PC-3 (cell line): ENCODE data around the gene CPNE7. TPM values are rescaled to one million over a fixed set of nuclear protein-coding genes. Genes with fewer than 3 reads are reported as not detected.

ENCODE experiments used
- ATAC-seq: fragments of 200-7000 bp; cut with Tn5 transposase; 2 replicates; pipeline ENCODE4 v1.9.1; 2020; ENCODE audit warnings: mild to moderate bottlenecking, moderate library complexity
- BruUV-seq: library from RNA; stranded (reverse); fragments of 400-500 nt; replicated peaks from 2 replicates; lab custom pipeline; 2021; lab: Mats Ljungman, UMichigan
- CTCF ChIA-PET: fragments of 300-600 bp; sonication (Branson Sonifier 250); formaldehyde crosslinking; loops from one replicate; lab custom pipeline; 2022; ENCODE audit warnings: antibody characterized with exemption; lab: Charles Lee
- POLR2A ChIA-PET: fragments of 300-600 bp; sonication (Branson Sonifier 250); formaldehyde crosslinking; loops from one replicate; lab custom pipeline; 2022; ENCODE audit warnings: antibody characterized with exemption; ENCODE audit not compliant: unreplicated experiment; lab: Charles Lee
- DNase-seq: peaks from one replicate; pipeline ENCODE4 v3.0.0-alpha.2; 2015
- H2AFZ ChIP-seq: fragments of 300-600 bp; sonication (generic); 2 replicates; pipeline ENCODE4 v1.6.0; 2016; ENCODE audit warnings: antibody characterized with exemption, low read length
- H3F3A ChIP-seq: fragments of 300-600 bp; sonication (generic); one replicate; pipeline ENCODE4 v1.6.0; 2017; ENCODE audit warnings: antibody characterized with exemption, low read length, control low read depth, mild to moderate bottlenecking; ENCODE audit not compliant: unreplicated experiment
- H3K27ac ChIP-seq: fragments of 300-600 bp; sonication (generic); 2 replicates; pipeline ENCODE4 v1.5.1; 2016; ENCODE audit warnings: mild to moderate bottlenecking, low read length
- H3K27me3 ChIP-seq: fragments of 300-600 bp; sonication (generic); 2 replicates; pipeline ENCODE4 v1.6.1; 2016; ENCODE audit warnings: low read length, mixed read lengths
- H3K36me3 ChIP-seq: fragments of 300-600 bp; sonication (generic); 2 replicates; pipeline ENCODE4 v1.6.1; 2016; ENCODE audit warnings: low read depth, mixed run types, low read length, mixed read lengths
- H3K4me1 ChIP-seq: fragments of 300-600 bp; sonication (generic); 2 replicates; pipeline ENCODE4 v1.5.1; 2016; ENCODE audit warnings: low read length; ENCODE audit not compliant: insufficient read depth
- H3K4me2 ChIP-seq: fragments of 300-600 bp; sonication (generic); 2 replicates; pipeline ENCODE4 v1.6.0; 2016; ENCODE audit warnings: low read length
- H3K4me3 ChIP-seq: fragments of 300-600 bp; sonication (generic); 2 replicates; pipeline ENCODE4 v1.5.1; 2016; ENCODE audit warnings: mild to moderate bottlenecking, low read length, mixed read lengths
- H3K79me2 ChIP-seq: fragments of 300-600 bp; sonication (generic); 2 replicates; pipeline ENCODE4 v1.6.1; 2017; ENCODE audit warnings: low read length, mixed read lengths
- H3K9ac ChIP-seq: fragments of 300-600 bp; sonication (generic); 2 replicates; pipeline ENCODE4 v1.6.0; 2016; ENCODE audit warnings: mild to moderate bottlenecking, low read length
- H3K9me2 ChIP-seq: fragments of 300-600 bp; sonication (generic); replicated peaks from 2 replicates; pipeline ENCODE4 v1.6.1; 2016; ENCODE audit warnings: mixed run types, low read length, mixed read lengths
- H3K9me3 ChIP-seq: fragments of 300-600 bp; sonication (generic); 2 replicates; pipeline ENCODE4 v1.6.1; 2016; ENCODE audit warnings: low read length, mixed read lengths
- H4K20me1 ChIP-seq: fragments of 300-600 bp; sonication (generic); 2 replicates; pipeline ENCODE4 v1.6.1; 2016; ENCODE audit warnings: low read length, mixed read lengths
- EZH2 ChIP-seq: fragments of 300-600 bp; sonication (generic); IDR thresholded peaks from one replicate; pipeline ENCODE4 v1.6.1; 2017; ENCODE audit warnings: antibody characterized with exemption, mild to moderate bottlenecking, low read length; ENCODE audit not compliant: unreplicated experiment
- EZH2phosphoT487 ChIP-seq: fragments of 300-600 bp; sonication (generic); IDR thresholded peaks from 2 replicates; pipeline ENCODE4 v1.6.1; 2018; ENCODE audit warnings: mild to moderate bottlenecking, antibody characterized with exemption, low read length, borderline replicate concordance
- intact Hi-C: fragments of 100-400 bp; cut with micrococcal nuclease; formaldehyde crosslinking; loops from 2 replicates; pipeline ENCODE4 v1.9.0; 2023
- total RNA-seq: library from RNA; depleted of rRNA; stranded (reverse); fragments of >200 nt; gene quantifications from 2 replicates; pipeline ENCODE4 v1.2.3, GENCODE V29; 2014
- TF ChIP-seq, protein P1 (sequence below): fragments of 300-600 bp; sonication (generic); conservative IDR thresholded peaks from 2 replicates; pipeline ENCODE4 v1.5.1; 2017; ENCODE audit warnings: antibody characterized with exemption, low read depth, mild to moderate bottlenecking, low read length

The CPNE7 gene
- total RNA-seq, 1 experiment from 2014 or later = 29.7 TPM

DNA sequence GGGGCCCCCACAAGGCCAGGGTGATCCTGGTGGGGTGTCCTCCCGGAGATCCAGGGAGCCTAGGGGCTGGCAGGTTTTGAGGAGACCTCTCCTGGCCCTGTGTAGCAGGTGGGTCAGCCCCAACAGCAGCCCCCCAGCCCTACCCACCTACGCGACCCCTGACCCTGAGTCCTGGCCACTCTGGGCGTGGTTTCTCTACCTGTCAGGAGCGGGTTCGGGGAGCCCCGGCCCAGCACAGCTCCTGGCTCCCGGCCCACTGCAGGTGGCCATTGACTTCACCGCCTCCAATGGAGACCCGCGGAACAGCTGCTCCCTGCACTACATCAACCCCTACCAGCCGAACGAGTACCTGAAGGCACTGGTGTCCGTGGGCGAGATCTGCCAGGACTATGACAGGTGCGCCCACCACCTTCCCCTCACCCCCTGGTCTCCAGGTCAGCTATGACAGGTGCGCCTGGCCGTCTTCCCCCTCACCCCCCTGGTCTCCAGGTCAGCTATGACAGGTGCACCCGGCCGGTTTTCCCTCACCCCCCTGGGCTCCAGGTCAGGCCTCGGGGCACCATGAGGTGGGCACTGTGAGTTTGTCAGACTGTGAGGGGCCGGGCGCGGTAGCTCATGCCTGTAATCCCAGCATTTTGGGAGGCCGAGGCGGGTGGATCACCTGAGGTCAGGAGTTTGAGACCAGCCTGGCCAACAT, 13.0 kb downstream of the CPNE7 start:
- no peak for ATAC-seq
- TF ChIP-seq EZH2phosphoT487 (no peak), EZH2 (no peak)
- TF ChIP-seq, protein P1, sequence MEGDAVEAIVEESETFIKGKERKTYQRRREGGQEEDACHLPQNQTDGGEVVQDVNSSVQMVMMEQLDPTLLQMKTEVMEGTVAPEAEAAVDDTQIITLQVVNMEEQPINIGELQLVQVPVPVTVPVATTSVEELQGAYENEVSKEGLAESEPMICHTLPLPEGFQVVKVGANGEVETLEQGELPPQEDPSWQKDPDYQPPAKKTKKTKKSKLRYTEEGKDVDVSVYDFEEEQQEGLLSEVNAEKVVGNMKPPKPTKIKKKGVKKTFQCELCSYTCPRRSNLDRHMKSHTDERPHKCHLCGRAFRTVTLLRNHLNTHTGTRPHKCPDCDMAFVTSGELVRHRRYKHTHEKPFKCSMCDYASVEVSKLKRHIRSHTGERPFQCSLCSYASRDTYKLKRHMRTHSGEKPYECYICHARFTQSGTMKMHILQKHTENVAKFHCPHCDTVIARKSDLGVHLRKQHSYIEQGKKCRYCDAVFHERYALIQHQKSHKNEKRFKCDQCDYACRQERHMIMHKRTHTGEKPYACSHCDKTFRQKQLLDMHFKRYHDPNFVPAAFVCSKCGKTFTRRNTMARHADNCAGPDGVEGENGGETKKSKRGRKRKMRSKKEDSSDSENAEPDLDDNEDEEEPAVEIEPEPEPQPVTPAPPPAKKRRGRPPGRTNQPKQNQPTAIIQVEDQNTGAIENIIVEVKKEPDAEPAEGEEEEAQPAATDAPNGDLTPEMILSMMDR = no peak
- ChIA-PET CTCF (no interaction called here), POLR2A (no interaction called here)
- H3K4me3 ChIP-seq = no peak overlapping the region
- no peak overlapping the region for H2AFZ ChIP-seq
- no peak overlapping the region for H3K27ac ChIP-seq
- no peaks in the 10 kb centered on the region for H3K27me3 ChIP-seq
- intact Hi-C loops = no loop called here
- no peak overlapping the region for H3K9ac ChIP-seq
- no peaks in the 10 kb centered on the region for H4K20me1 ChIP-seq
- H3K79me2 ChIP-seq = no peaks in the 10 kb centered on the region
- peaks cover 5% of the 10 kb centered on the region for H3K36me3 ChIP-seq
- H3K9me3 ChIP-seq = no peaks in the 10 kb centered on the region
- BruUV-seq = no TSS peak
- no peaks in the 10 kb centered on the region for H3K9me2 ChIP-seq
- H3K4me1 ChIP-seq = no peaks in the 10 kb centered on the region
- no peak for DNase-seq
- H3K4me2 ChIP-seq = no peak overlapping the region
- no peaks in the 10 kb centered on the region for H3F3A ChIP-seq

DNA sequence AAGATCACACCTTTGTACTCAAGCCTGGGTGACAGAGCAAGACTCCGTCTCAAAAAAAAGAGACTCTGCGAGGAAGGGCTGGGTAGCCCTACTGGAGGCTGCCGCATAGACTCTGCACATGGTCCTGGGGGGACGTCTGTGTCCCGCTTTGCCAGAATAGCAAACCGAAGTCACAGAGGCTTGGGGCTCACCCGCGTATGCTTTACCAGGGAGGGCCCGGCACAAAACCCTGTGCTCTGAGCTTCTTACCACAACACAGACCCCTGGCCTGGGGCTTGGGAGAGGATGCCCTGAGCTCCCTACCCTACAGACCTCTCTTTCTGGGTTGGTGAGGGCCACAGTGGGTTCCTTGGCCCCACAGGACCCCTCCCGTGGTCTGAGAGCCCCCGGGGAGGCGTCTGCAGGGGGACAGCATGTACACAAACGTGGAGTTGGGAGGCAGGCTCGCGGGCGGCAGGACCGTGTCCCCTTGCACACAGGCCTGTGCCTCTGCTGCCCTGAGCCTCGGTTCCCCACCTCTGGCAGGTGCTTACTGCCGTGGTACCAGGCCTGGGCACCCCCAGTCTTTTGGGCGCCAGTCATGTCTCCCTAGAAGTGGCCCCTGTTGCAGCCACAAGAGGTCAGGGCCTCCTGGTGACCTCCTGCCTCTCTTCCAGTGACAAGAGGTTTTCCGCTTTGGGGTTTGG, 13.8 kb downstream of the CPNE7 start:
- Histone ChIP-seq H3K4me3 (no peak overlapping the region), H3K27ac (no peak overlapping the region), H3K4me1 (no peaks in the 10 kb centered on the region), H3K9ac (no peak overlapping the region), H3K4me2 (no peak overlapping the region), H3K36me3 (peaks cover 5% of the 10 kb centered on the region), H3K9me2 (no peaks in the 10 kb centered on the region), H3K27me3 (no peaks in the 10 kb centered on the region), H3F3A (no peaks in the 10 kb centered on the region), H2AFZ (no peak overlapping the region), H3K79me2 (no peaks in the 10 kb centered on the region), H3K9me3 (no peaks in the 10 kb centered on the region), H4K20me1 (no peaks in the 10 kb centered on the region)
- ChIA-PET CTCF (no interaction called here), POLR2A (no interaction called here)
- intact Hi-C loops = no loop called here
- no peak for DNase-seq
- no peak for TF ChIP-seq EZH2
- TF ChIP-seq, protein P1 = no peak
- no peak for TF ChIP-seq EZH2phosphoT487
- no TSS peak for BruUV-seq
- ATAC-seq = no peak

DNA sequence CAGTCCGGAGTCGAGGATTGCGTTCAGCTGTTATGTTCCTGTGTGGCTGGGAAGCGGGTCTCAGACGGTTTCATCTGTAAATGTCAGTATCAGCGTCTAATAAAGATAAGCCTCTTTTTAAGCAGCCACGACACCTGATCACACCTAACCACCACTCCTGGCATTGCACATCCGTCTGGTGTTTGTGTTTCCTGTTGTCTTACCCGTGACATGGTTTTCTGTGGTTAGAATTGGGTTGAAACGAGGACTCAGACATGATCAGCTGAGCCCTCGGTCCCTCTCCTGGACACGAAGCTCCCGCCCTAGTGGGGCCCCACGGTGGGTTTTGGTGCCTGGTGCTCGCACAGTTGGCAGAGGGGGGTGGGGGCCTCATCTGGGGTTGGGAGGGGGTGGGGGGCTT, 18.3 kb downstream of the CPNE7 start:
- BruUV-seq = no TSS peak
- no peaks in the 10 kb centered on the region for H3K9me3 ChIP-seq
- H3K9me2 ChIP-seq = no peaks in the 10 kb centered on the region
- H3K36me3 ChIP-seq = no peaks in the 10 kb centered on the region; the same call in 1 of the 2 replicates
- no peaks in the 10 kb centered on the region for H3K27me3 ChIP-seq
- H4K20me1 ChIP-seq = no peaks in the 10 kb centered on the region
- no peak overlapping the region for H3K9ac ChIP-seq
- ATAC-seq (no peak), DNase-seq (no peak)
- H3K79me2 ChIP-seq = no peaks in the 10 kb centered on the region
- no peak for TF ChIP-seq EZH2
- TF ChIP-seq EZH2phosphoT487 = no peak
- TF ChIP-seq, protein P1 = no peak
- no peak overlapping the region for H3K27ac ChIP-seq
- H3K4me1 ChIP-seq = no peaks in the 10 kb centered on the region
- no peaks in the 10 kb centered on the region for H3F3A ChIP-seq
- H3K4me3 ChIP-seq = no peak overlapping the region
- CTCF ChIA-PET = no interaction called here
- intact Hi-C loops = no loop called here
- no peak overlapping the region for H3K4me2 ChIP-seq
- H2AFZ ChIP-seq = no peak overlapping the region
- POLR2A ChIA-PET = no interaction called here
